Ovary (tissue), 9 donors: Measurements from ENCODE around the gene FBXO2. TPM values are rescaled to one million over a fixed set of nuclear protein-coding genes. Genes with fewer than 3 reads are reported as not detected.

Source experiments
- DNase-seq, 5 donors: peaks; one replicate each; pipeline ENCODE4 v3.0.0-alpha.2; 2019 to 2020
- H3K27ac ChIP-seq, 2 donors: fragments of 200-600 bp; one replicate each; pipeline versions ENCODE4 v1.5.1 to v1.8.0; 2019 to 2022
- H3K27me3 ChIP-seq: fragments of 200-600 bp; one replicate; pipeline ENCODE4 v1.8.0; 2022
- H3K36me3 ChIP-seq: fragments of 200-600 bp; sonication (generic); one replicate; pipeline ENCODE4 v1.5.1; 2019
- H3K4me1 ChIP-seq: one replicate; pipeline ENCODE4 v1.8.1; 2013; ENCODE audit warnings: mild to moderate bottlenecking, moderate library complexity; ENCODE audit not compliant: insufficient read depth
- H3K4me3 ChIP-seq: fragments of 200-600 bp; sonication (generic); one replicate; pipeline ENCODE4 v1.5.1; 2017
- H3K9me3 ChIP-seq, 2 donors: fragments of 200-600 bp in 1 of 2; sonication (generic) in 1 of 2; one replicate each; pipeline versions ENCODE4 v1.5.1 to v1.8.1; 2013 to 2019; ENCODE audit warnings: mild to moderate bottlenecking in 1 of 2, moderate library complexity in 1 of 2
- EP300 ChIP-seq: sonication (generic); formaldehyde crosslinking; IDR thresholded peaks from one replicate; pipeline ENCODE4 v1.6.1; 2017; ENCODE audit warnings: antibody characterized with exemption
- POLR2A ChIP-seq: fragments of 450-650 bp; IDR thresholded peaks from one replicate; pipeline ENCODE4 v1.6.1; 2017; ENCODE audit warnings: antibody characterized with exemption, mild to moderate bottlenecking, moderate library complexity
- WGBS, 3 donors: extraction: QIAGEN DNeasy Blood & Tissue Kit in 1 of 3; methylation state at CpG; one replicate each; pipeline versions ENCODE4 v1.1.5 to v1.1.7; 2013 to 2017; 5-methylcytosine and 5-hydroxymethylcytosine counted together
- intact Hi-C, 4 donors: fragments of 100-400 bp; cut with DNase I; formaldehyde crosslinking; loops; one replicate each; pipeline versions ENCODE4 v1.11.0 to v1.15.1; 2022 to 2023
- polyA plus RNA-seq, 2 donors: library from polyadenylated mRNA; stranded (reverse); fragments of 200-250 nt in 1 of 2; fragments of 350-450 nt in 1 of 2; fragmentation: Illumina TruSeq in 1 of 2; extraction: RNeasy Lipid Tissue Mini Kit (QIAGEN cat#74804) in 1 of 2; gene quantifications; one replicate each; pipeline ENCODE4 v1.2.3, GENCODE V29; 2013 to 2014
- total RNA-seq, 7 donors: library from RNA; depleted of rRNA in 2 of 7; stranded (reverse); fragments of >200 nt in 2 of 7; fragmentation: NEBNext Ultra II Directional in 3 of 7; extraction: Animal tissue kit (Norgen Biotek cat#: 25700) in 3 of 7; gene quantifications; one replicate each; pipeline versions ENCODE4 v1.1.0 to v1.2.4, GENCODE V29; 2016 to 2023
- TF ChIP-seq, protein P1 (sequence below), 3 donors: fragments of 450-650 bp in 2 of 3; fragments of 200-600 bp in 1 of 3; IDR thresholded peaks; one replicate each; pipeline versions ENCODE4 v1.5.1 to v1.8.0; 2016 to 2022; ENCODE audit warnings: antibody characterized with exemption in 3 of 3, mild to moderate bottlenecking in 1 of 3
- donor health status: DM: no; HTN: no; CAD: no; lungs with moderate emphysema.
- donor health status: DM: no; HTN: no; CAD: no.
- donor health status: Bipolar disorder and iron deficiency.
- donor health status: DM: yes; HTN: yes; CAD: no.
- donor health status: DM: no; HTN: no; CAD: no.
- donor health status: DM: yes; HTN: yes; CAD: no.

Gene FBXO2
- total and polyA plus RNA-seq, 9 donors = 0.50 to 17.6 (median 2.7) TPM

DNA sequence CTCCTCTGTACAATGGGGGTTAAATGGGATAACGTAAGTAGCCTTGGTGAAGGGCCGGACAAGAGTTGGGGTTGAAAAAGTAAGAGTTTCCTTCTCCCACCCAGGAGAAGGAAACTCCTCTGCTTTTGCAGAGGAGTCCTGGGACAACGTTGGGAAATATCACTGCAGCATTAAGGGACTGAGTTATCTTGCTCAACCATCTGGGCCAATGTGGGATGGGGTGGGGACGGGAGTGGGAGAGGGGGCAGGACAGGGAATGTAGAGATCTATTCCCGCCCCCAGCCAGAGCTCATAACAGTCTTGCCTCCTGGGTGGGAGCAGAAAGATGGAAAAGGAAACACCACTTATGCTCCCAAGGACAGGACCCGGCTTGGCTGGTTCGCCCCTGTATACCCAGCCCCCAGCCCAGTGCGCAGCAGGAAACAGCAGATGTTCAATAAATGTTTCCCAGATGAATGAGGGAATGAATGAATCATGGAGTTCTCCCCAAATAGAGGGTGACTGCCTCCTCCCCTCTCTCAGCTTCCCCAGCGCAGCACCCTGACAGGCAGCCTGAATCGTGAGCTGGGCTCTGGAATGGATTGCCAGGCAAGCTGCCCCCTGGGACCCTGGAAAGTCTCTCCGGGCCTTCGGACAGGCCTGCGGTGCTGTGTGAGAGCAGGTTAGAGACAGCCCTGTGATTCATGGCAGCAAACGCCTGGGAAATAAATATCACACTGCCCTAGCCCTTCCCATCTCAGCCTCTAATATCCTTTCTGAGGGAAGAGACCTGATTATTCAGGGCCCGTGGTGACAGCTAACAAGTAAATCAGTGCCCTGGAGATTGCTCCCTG lies 24.8 kb downstream of the FBXO2 start:
- no peak overlapping the region for H3K4me3 ChIP-seq
- H3K36me3 ChIP-seq = no peaks in the 10 kb centered on the region
- no peaks in the 10 kb centered on the region for H3K4me1 ChIP-seq
- no peak for TF ChIP-seq EP300
- no peak for TF ChIP-seq POLR2A
- TF ChIP-seq, protein P1, sequence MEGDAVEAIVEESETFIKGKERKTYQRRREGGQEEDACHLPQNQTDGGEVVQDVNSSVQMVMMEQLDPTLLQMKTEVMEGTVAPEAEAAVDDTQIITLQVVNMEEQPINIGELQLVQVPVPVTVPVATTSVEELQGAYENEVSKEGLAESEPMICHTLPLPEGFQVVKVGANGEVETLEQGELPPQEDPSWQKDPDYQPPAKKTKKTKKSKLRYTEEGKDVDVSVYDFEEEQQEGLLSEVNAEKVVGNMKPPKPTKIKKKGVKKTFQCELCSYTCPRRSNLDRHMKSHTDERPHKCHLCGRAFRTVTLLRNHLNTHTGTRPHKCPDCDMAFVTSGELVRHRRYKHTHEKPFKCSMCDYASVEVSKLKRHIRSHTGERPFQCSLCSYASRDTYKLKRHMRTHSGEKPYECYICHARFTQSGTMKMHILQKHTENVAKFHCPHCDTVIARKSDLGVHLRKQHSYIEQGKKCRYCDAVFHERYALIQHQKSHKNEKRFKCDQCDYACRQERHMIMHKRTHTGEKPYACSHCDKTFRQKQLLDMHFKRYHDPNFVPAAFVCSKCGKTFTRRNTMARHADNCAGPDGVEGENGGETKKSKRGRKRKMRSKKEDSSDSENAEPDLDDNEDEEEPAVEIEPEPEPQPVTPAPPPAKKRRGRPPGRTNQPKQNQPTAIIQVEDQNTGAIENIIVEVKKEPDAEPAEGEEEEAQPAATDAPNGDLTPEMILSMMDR (IDR thresholded peaks at IDR 0.05) = no peak
- WGBS, 3 donors = 24 to 35% (median 25%) methylated on average over 15 of the region's 15 CpGs
- DNase-seq = no peak
- H3K27me3 ChIP-seq = no peaks in the 10 kb centered on the region
- no peaks in the 10 kb centered on the region for H3K9me3 ChIP-seq
- H3K27ac ChIP-seq = no peak overlapping the region
- intact Hi-C loops = no loop called here

DNA sequence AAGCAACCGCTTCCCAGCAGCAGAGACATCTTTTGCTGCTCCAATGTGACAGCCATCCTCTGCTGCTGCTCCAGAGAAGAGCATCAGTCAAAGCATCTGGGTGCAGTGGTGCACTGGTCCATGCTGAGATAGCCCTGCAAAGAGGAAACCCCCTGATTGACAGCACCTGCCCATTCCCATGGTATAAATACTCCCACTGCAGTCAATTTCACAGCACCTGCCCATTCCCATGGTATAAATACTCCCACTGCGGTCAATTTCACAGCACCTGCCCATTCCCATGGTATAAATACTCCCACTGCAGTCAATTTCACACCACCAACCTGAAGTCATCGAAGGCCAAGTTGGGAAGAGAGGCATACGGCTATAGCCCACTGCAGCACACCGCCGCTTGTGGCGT lies 25.5 kb downstream of the FBXO2 start:
- Histone ChIP-seq H3K27ac (no peak overlapping the region), H3K4me1 (no peaks in the 10 kb centered on the region), H3K9me3 (no peaks in the 10 kb centered on the region), H3K36me3 (no peaks in the 10 kb centered on the region), H3K27me3 (no peaks in the 10 kb centered on the region), H3K4me3 (no peak overlapping the region)
- intact Hi-C loops = no loop called here
- WGBS, 3 donors = 91 to 93% (median 92%) methylated on average over 7 of the region's 7 CpGs
- no peak for DNase-seq
- TF ChIP-seq, protein P1 (IDR thresholded peaks at IDR 0.05) = no peak
- TF ChIP-seq EP300 (no peak), POLR2A (no peak)

DNA sequence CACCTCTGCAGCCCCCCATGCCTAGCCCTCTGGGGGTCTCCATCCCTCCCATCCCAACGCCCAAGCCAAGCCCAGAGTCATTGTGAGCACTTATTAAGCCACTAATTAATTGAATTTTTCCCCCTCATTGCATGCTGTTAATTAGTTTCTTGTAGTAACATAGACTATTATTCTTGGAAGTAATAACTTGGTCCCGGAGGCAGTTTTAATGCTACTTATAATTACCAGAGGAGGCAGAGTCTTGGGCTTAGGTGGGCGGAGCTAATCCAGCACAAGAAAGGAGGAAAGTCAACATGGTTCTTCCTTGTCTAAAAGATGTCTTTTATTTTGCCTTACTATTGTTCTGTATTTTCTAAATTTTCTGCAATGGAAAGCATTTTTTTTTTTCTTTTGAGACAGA lies 27.7 kb downstream of the FBXO2 start:
- Histone ChIP-seq H3K9me3 (no peaks in the 10 kb centered on the region), H3K4me3 (no peak overlapping the region), H3K4me1 (no peaks in the 10 kb centered on the region), H3K27me3 (no peaks in the 10 kb centered on the region), H3K36me3 (no peaks in the 10 kb centered on the region), H3K27ac (no peak overlapping the region)
- 51 to 61% (median 57%) methylated on average over 3 of the region's 3 CpGs for whole genome bisulfite sequencing, 3 donors
- DNase-seq = no peak
- intact Hi-C loops = no loop called here
- TF ChIP-seq POLR2A = no peak
- no peak for TF ChIP-seq EP300
- TF ChIP-seq, protein P1 (IDR thresholded peaks at IDR 0.05) = no peak

DNA sequence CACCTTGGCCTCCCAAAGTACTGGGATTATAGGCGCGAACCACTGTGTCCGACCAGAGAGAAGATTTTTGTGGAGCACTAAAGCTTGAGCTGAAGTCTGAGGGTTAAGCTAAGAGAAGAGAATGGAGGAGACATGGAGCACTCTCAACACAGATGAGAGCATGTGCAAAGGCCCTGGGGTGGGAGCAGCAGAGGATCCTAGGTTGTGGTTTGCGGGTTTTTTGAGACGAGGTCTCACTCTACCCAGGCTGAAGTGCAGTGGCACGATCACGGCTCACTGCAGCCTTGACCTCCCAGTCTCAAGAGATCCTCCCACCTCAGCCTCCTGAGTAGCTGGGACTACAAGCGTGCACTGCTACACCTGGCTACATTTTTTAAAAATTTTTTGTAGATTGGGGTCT lies 30.5 kb downstream of the FBXO2 start:
- Histone ChIP-seq H3K27me3 (no peaks in the 10 kb centered on the region), H3K4me1 (no peaks in the 10 kb centered on the region), H3K4me3 (no peak overlapping the region), H3K27ac (no peak overlapping the region), H3K9me3 (no peaks in the 10 kb centered on the region), H3K36me3 (no peaks in the 10 kb centered on the region)
- no peak for DNase-seq
- intact Hi-C loops = no loop called here
- 69 to 84% (median 71%) methylated on average over 8 of the region's 8 CpGs for whole genome bisulfite sequencing, 3 donors
- no peak for TF ChIP-seq EP300
- TF ChIP-seq, protein P1 (IDR thresholded peaks at IDR 0.05) = no peak
- no peak for TF ChIP-seq POLR2A
